ENCODE results near the gene GPSM1. TPM values are rescaled to one million over a fixed set of nuclear protein-coding genes. Genes with fewer than 3 reads are reported as not detected.

GPSM1 gene
- total and polyA plus RNA-seq, 2 experiments from 2014 or later, result 58.5 to 116 TPM

- H3K36me3 ChIP-seq, result no peaks in the 10 kb centered on the region
- H3K9me3 ChIP-seq (ENCODE audit: low read depth), result no peaks in the 10 kb centered on the region
- H3K27ac ChIP-seq, result no peak overlapping the region
- no peaks in the 10 kb centered on the region for H3K27me3 ChIP-seq
- peaks cover 6% of the 10 kb centered on the region for H3K4me1 ChIP-seq (ENCODE audit: low read depth)
- no peak for DNase-seq (ENCODE audit: low read depth in 1 of 2, low spot score in 1 of 2)
- no peak for TF ChIP-seq CTCF (IDR thresholded peaks at IDR 0.05; ENCODE audit: low read depth, low read length)
- no peak overlapping the region for H3K4me3 ChIP-seq
Measured at GRCh38 chr9:136289651-136290507, 37.5 kb upstream of the GPSM1 start.

- no peak for DNase-seq (ENCODE audit: low read depth in 1 of 2, low spot score in 1 of 2)
- TF ChIP-seq CTCF (IDR thresholded peaks at IDR 0.05; ENCODE audit: low read depth, low read length), result no peak
- no peaks in the 10 kb centered on the region for H3K36me3 ChIP-seq
- no peaks in the 10 kb centered on the region for H3K9me3 ChIP-seq (ENCODE audit: low read depth)
- H3K27ac ChIP-seq, result no peak overlapping the region
- no peaks in the 10 kb centered on the region for H3K27me3 ChIP-seq
- H3K4me1 ChIP-seq (ENCODE audit: low read depth), result peaks cover 6% of the 10 kb centered on the region
- H3K4me3 ChIP-seq, result no peak overlapping the region
Measured at GRCh38 chr9:136290508-136291000, 36.8 kb upstream of the GPSM1 start.

GRCh38 chr9:136291306-136292025, 35.9 kb upstream of the GPSM1 start:
- Histone ChIP-seq H3K4me1 (ENCODE audit: low read depth) (peaks cover 6% of the 10 kb centered on the region), H3K9me3 (ENCODE audit: low read depth) (no peaks in the 10 kb centered on the region), H3K27ac (no peak overlapping the region), H3K36me3 (no peaks in the 10 kb centered on the region), H3K27me3 (no peaks in the 10 kb centered on the region), H3K4me3 (no peak overlapping the region)
- TF ChIP-seq CTCF (IDR thresholded peaks at IDR 0.05; ENCODE audit: low read depth, low read length), result no peak
- DNase-seq (ENCODE audit: low read depth in 1 of 2, low spot score in 1 of 2), result no peak

GRCh38 chr9:136292026-136292538, 35.3 kb upstream of the GPSM1 start:
- no peak overlapping the region for H3K27ac ChIP-seq
- no peak for DNase-seq (ENCODE audit: low read depth in 1 of 2, low spot score in 1 of 2)
- H3K27me3 ChIP-seq, result no peaks in the 10 kb centered on the region
- H3K4me1 ChIP-seq (ENCODE audit: low read depth), result peaks cover 6% of the 10 kb centered on the region
- H3K9me3 ChIP-seq (ENCODE audit: low read depth), result no peaks in the 10 kb centered on the region
- no peaks in the 10 kb centered on the region for H3K36me3 ChIP-seq
- TF ChIP-seq CTCF (IDR thresholded peaks at IDR 0.05; ENCODE audit: low read depth, low read length), result no peak
- no peak overlapping the region for H3K4me3 ChIP-seq

GRCh38 chr9:136292591-136293448, 34.5 kb upstream of the GPSM1 start:
- Histone ChIP-seq H3K27ac (no peak overlapping the region), H3K27me3 (no peaks in the 10 kb centered on the region)

More at GRCh38 chr9:136292591-136293448, 34.5 kb upstream of the GPSM1 start:
- no peak overlapping the region for H3K4me3 ChIP-seq
- no peak for TF ChIP-seq CTCF (IDR thresholded peaks at IDR 0.05; ENCODE audit: low read depth, low read length)
- H3K4me1 ChIP-seq (ENCODE audit: low read depth), result peaks cover 6% of the 10 kb centered on the region
- no peak for DNase-seq (ENCODE audit: low read depth in 1 of 2, low spot score in 1 of 2)
- no peaks in the 10 kb centered on the region for H3K9me3 ChIP-seq (ENCODE audit: low read depth)
- H3K36me3 ChIP-seq, result no peaks in the 10 kb centered on the region
